ENCODE results near the gene BICD1. TPM values are rescaled to one million over a fixed set of nuclear protein-coding genes. Genes with fewer than 3 reads are reported as not detected.
"Not testable (repeated sequence)": the region's sequence is repeated elsewhere in the genome, so short reads cannot be mapped to it uniquely, and the experiment has no call there.

BICD1 gene
- polyA plus RNA-seq, 1 experiment: 7.9 TPM

- no peaks in the 10 kb centered on the region for H3K27me3 ChIP-seq (ENCODE audit: control insufficient read depth, insufficient read depth, low read length)
- no peak for DNase-seq (ENCODE audit: low read depth)
- H3K4me3 ChIP-seq (ENCODE audit: low read depth, low read length): no peak overlapping the region
- ChIA-PET POLR2A (no interaction called here), CTCF (no interaction called here)
- no peak for TF ChIP-seq CTCF (IDR thresholded peaks at IDR 0.05; ENCODE audit: insufficient read depth, low read depth, low read length)
- H3K36me3 ChIP-seq (ENCODE audit: control insufficient read depth, insufficient read depth, low read length): no peaks in the 10 kb centered on the region
Measured at GRCh38 chr12:32272465-32272864, 165.8 kb downstream of the BICD1 start.

- Histone ChIP-seq H3K4me3 (ENCODE audit: low read depth, low read length) (no peak overlapping the region), H3K27me3 (ENCODE audit: control insufficient read depth, insufficient read depth, low read length) (no peaks in the 10 kb centered on the region), H3K36me3 (ENCODE audit: control insufficient read depth, insufficient read depth, low read length) (no peaks in the 10 kb centered on the region)
- CTCF ChIA-PET: no interaction called here
- no peak for TF ChIP-seq CTCF (IDR thresholded peaks at IDR 0.05; ENCODE audit: insufficient read depth, low read depth, low read length)
- POLR2A ChIA-PET: no interaction called here
- DNase-seq (ENCODE audit: low read depth): no peak
Measured at GRCh38 chr12:32273063-32273522, 166.4 kb downstream of the BICD1 start.

GRCh38 chr12:32273712-32274111 is 167.1 kb downstream of the BICD1 start:
- CTCF ChIA-PET: no interaction called here
- TF ChIP-seq CTCF (IDR thresholded peaks at IDR 0.05; ENCODE audit: insufficient read depth, low read depth, low read length): no peak
- POLR2A ChIA-PET: no interaction called here

GRCh38 chr12:32274665-32275064 is 168.0 kb downstream of the BICD1 start:
- Histone ChIP-seq H3K27me3 (ENCODE audit: control insufficient read depth, insufficient read depth, low read length) (no peaks in the 10 kb centered on the region), H3K4me3 (ENCODE audit: low read depth, low read length) (no peak overlapping the region), H3K36me3 (ENCODE audit: control insufficient read depth, insufficient read depth, low read length) (no peaks in the 10 kb centered on the region)
- no peak for DNase-seq (ENCODE audit: low read depth)
- POLR2A ChIA-PET: no interaction called here
- CTCF ChIA-PET: interaction anchor here (1.0 to 1.2 kb wide), 2 partner anchors 14 to 37 kb away, joined by 3 read pairs; no protein-coding TSS in a partner anchor
- TF ChIP-seq CTCF (IDR thresholded peaks at IDR 0.05; ENCODE audit: insufficient read depth, low read depth, low read length): no peak

More at GRCh38 chr12:32273712-32274111, 167.1 kb downstream of the BICD1 start:
- no peak for DNase-seq (ENCODE audit: low read depth)
- H3K36me3 ChIP-seq (ENCODE audit: control insufficient read depth, insufficient read depth, low read length): no peaks in the 10 kb centered on the region
- no peak overlapping the region for H3K4me3 ChIP-seq (ENCODE audit: low read depth, low read length)
- no peaks in the 10 kb centered on the region for H3K27me3 ChIP-seq (ENCODE audit: control insufficient read depth, insufficient read depth, low read length)

- H3K4me3 ChIP-seq (ENCODE audit: low read depth, low read length); H3K36me3 ChIP-seq (ENCODE audit: control insufficient read depth, insufficient read depth, low read length); H3K27me3 ChIP-seq (ENCODE audit: control insufficient read depth, insufficient read depth, low read length); DNase-seq (ENCODE audit: low read depth); POLR2A ChIA-PET: not testable (repeated sequence)
- CTCF ChIA-PET: interaction anchor here (1.0 to 1.2 kb wide), 3 partner anchors 14 to 36 kb away, joined by 3 to 4 read pairs (median 3); no protein-coding TSS in a partner anchor
Measured at GRCh38 chr12:32275520-32275919, 168.9 kb downstream of the BICD1 start.

GRCh38 chr12:32277774-32278173 is 171.1 kb downstream of the BICD1 start:
- ChIA-PET CTCF (interaction anchor here (0.8 kb wide), 1 partner anchor 12 kb away, joined by 3 read pairs; no protein-coding TSS in a partner anchor), POLR2A (no interaction called here)
- DNase-seq (ENCODE audit: low read depth): no peak
- TF ChIP-seq CTCF (IDR thresholded peaks at IDR 0.05; ENCODE audit: insufficient read depth, low read depth, low read length): no peak
- Histone ChIP-seq H3K4me3 (ENCODE audit: low read depth, low read length) (no peak overlapping the region), H3K36me3 (ENCODE audit: control insufficient read depth, insufficient read depth, low read length) (no peaks in the 10 kb centered on the region), H3K27me3 (ENCODE audit: control insufficient read depth, insufficient read depth, low read length) (no peaks in the 10 kb centered on the region)
